NCI-H2081 (cell line): Measurements from ENCODE around the gene IRX4.

Experiments used
- DNase-seq, 2 experiments: peaks; one replicate each; lab custom pipeline; 2025; lab: John Stamatoyannopoulos, UW

IRX4 gene

DNA sequence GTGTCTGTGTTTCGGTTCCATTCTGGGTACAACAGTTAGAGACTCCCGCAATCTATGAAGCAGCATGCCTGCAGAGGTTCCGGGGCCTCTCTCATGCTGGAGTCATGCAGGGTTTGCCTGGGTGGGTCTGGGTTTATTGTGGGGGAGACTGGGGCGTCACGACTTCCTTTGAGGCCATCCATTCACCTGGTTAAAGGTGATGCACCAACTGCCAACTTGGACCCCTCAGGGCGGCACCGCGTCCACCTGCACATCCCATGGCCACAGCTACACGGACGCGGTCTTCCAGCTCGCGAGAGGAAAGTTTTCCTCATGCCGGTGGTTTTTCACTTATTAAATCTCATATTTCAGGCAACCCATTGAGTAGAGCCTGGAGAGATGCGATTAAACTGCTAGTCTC is 30.9 kb upstream of the IRX4 start:
- no peak for DNase-seq

DNA sequence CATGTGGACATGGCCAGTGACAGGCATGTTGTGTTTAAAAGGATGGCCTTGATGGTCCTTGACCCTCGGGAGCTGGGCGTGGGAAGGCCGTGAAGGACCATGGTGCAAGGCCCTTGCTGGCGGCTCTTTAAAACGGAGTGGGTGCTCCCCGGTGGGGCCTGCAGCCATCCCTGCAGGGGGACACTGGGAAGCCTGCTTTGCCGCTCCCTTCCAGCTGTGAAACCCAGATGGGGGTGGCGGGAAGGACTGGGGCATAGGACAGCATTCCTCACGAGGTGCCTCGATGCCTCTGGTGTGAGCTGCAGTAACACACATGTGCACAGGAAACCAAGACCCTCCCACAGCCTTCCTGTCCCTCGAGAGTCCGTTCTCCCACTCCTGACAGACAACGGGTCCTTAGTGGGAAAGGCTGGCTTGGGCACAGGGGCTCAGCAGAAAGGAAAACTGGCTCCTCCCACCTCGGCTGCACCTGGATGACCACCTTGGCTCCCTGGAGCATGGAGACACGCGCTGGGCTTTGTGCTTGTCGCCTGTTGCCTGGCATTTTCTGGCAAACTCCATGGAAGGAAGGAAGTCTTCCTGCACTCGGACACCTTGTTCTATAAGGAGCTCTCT is 30.3 kb upstream of the IRX4 start:
- no peak for DNase-seq

DNA sequence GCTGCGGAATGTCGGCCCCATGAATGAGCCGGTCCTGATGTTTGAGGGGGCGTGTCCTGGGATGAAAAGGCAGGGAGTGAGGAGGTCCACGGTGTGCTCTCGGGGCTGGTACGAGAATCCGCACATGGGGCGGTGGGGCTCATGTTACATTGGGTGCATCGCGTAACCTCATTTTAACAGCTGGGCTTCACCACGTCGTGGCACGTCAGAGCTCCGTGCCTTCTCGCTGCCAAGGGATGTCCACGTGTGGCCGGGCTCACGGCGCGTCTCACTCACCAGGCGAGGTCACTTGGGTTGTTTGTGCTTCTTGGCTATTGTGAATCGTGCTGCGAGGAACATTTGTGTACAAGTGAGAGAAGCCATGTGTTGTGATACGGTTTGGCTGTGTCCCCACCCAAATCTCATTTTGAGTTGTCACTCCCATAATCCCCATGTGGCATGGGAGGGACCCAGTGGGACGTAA is 29.1 kb upstream of the IRX4 start:
- DNase-seq: no peak

DNA sequence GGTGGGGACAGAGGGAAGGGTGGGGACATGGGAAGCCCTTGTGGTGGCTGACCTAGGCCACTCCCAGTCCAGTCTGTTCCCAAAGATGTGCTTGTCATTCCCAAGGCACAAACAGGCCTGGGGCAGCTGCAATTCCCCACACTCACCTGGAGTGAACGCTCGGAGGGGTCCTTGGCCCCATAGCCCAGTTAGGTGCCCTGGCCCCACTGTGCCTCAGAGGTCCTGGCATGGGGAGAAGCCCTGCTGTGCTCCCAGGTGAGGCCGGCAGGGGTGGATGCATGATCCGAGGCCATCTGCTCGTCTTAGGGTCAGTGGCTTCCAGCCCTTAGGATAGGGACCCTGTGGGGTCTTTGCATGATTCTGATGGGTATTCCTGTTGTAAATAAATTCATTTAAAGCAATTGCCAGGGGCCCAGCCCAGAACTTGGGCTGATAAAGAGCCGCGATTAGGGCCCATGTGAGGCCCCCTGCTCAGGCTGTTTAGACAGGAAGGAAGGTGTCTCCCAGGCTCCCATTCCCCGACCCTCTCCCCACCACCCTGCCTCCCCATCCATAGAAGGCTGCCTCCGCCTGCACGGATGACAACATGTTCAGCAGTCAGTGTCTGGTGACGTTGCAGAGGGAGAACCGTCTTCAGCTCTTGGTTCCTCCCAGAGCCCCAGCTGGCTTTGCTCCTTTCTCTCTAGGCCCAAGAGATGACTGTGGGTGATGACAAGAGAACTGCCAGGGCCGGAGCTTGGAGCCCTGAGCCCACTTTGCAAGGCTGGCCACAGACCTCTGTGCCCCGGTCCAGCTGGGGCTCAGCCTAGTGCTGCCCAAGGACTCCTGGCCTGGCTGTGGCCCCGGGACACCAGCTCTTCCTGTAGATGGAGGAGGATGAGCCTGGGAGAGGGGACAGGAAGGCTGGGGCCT is 28.4 kb upstream of the IRX4 start:
- DNase-seq: no peak

DNA sequence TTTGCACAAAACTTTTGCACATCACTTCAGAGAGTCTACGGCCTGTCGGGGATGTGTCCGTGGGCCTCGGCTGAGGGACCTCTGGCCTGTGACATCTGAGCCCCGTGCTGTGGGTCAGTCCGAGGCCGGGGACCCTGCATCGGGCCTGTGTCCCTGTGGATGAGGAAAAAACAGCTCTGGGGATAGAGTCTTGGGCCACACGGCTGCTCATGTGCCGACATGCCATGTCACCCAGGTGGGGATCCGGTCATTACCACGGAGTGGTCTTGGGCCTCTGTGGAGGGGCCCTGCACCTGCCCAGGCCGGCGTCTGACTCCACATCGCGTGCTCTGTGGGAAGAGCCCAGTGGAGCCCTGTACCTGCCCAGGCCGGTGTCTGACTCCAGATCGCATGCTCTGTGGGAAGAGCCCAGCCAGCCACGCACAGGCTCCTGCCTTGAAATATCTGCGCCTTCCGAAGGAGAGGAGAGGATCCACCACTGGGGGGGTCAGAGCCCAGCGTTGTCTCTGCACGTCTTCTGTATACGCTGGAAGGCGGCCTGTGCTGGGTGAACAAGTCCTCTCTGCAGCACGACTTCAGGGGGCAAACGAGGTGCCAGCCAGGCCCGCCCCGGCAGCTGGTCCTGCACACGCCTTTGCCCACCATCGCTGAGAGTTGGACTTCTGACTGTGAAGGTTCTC is 27.5 kb upstream of the IRX4 start:
- DNase-seq: no peak

DNA sequence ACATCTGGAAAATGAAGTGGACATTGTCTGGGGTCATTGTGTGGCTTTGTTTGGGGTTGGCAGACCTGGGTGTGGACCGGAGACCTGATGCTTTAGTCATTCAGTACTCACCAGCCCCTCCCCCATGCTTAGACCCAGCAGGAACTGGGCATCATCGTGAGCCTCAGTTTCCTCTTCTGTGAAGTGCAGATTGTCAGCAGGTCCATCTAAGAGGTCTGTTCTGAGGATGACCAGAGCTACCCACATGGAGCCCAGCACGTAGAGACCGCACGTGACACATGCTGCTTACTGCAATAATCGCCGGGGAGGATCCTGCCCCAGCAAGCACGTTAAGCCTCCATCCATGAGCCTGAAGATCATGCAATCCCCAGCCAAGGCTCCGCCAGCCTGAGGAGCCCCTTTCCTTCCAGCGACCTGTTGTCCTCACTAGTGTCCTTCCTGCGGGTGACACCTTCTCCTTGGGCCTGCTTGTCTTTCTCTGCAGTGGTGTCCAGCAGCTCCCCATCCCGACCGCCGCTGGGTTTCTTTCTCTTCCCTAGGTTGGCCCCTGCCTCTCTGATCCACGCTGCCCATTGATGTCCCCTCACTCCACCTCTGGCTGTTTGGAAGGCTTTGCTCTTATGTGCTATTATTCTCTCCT is 26.7 kb upstream of the IRX4 start:
- DNase-seq: no peak

DNA sequence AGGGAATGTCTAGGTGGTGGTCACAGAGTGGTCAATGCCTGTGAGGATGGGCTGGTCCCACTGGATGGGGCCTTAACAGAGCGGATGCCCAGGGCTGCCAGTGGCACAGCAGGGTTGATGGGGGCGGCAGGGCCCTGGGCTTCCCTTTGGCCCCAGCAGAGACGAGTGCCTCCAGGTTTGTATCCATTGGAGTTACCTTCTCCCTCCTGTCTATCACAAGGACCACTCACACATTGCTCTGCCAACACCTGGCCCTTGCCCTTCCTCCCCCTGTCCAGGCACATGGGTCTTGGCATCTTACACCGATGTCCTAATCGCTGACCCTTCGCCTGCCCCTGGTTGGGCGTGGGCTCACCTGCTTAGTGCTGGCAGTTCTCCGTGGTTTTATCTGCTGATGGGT is 26.2 kb upstream of the IRX4 start:
- no peak for DNase-seq

DNA sequence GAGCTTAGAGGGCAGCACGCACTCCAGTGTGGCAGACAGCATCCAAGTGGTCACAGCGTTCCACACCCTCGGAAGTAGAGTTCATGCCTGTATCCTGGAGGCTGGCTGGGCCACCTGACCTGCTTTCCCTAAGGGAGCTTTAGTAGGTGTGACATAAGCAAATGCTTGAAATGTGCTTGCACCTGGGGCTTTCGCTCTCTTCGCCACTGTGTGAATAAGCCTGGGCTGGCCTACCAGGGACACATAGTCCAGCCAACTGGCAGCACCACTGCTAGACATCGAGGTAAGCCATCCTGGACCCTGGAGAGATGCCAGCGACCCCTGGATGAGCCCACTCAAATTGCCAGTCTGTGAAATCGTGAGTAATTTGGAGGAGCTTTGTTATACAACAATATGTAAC is 24.9 kb upstream of the IRX4 start:
- DNase-seq: no peak

DNA sequence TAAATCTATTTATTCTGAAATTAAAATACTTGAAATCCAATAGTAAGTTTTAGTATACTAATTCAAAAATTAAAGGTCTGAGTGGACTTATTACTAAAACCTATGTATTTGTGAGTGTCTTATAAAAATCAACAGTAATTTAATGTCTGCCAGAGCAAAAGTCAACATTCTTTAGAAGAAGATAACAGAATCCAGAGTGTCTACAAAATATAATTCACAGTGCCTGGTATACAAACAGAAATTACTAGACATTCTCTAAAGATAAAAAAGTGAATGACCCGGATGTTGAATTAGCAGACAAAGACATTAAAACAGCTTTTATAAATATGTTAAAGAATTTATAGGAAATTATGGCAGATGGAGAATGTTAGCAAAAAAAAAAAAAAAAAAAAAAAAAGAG is 22.4 kb upstream of the IRX4 start:
- DNase-seq: no peak

DNA sequence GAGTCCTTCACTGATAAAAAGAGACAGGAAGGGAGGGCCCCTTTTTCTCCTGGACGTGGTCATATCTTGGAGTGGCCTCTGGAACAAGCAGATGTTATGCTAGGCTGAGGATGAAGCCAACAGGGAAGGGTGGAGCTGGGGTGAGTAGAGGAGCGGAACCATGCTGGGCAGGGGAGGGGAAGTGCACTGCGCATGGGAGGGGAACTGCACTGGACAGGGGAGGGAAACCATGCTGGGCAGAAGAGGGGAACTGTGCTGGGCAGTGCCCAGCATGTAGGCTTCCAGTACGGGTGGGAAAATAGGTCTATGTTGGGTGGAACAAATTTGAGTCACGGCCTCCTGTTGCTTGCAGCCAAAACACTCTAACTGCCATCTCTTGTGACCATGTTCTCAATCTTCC is 19.3 kb upstream of the IRX4 start:
- DNase-seq: no peak

DNA sequence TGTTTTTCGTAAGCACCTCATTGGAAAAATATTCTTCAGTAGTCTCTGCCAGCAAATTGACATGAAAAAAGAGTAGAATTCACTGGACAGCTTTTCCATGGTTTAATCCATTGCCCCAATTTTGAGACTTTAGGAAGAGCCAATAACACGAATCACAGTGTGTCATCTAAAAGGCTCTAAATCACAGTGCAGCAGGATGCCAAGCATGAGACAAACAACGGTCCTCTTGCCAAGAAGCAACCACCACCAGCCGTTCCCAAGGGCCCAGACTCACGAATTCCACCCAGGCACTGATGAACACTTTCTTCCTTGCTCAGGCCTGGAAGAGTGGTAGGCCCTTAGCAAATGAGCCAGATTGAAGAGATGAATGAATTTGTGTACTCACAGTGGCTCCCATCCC is 18.3 kb upstream of the IRX4 start:
- no peak for DNase-seq

DNA sequence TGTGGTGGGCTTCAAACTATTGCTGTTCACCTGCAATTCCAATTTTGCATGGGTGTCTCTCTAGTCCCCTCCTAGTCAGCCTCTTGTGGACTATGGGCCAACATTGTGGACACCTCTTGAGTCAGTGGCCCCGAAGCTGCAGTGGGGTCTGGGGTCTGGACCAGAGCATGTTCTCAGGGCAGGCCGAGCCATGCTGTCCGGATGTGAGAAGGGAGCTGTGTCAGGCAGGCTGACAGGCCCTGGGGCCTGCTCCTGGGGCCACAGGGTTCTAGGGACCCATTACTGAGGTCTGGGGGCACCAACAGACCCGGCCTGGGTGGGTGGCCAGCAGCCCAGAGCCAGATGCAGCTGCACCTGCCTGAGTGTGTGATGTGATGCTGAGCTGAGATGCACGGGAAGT is 16.5 kb upstream of the IRX4 start:
- DNase-seq: no peak

DNA sequence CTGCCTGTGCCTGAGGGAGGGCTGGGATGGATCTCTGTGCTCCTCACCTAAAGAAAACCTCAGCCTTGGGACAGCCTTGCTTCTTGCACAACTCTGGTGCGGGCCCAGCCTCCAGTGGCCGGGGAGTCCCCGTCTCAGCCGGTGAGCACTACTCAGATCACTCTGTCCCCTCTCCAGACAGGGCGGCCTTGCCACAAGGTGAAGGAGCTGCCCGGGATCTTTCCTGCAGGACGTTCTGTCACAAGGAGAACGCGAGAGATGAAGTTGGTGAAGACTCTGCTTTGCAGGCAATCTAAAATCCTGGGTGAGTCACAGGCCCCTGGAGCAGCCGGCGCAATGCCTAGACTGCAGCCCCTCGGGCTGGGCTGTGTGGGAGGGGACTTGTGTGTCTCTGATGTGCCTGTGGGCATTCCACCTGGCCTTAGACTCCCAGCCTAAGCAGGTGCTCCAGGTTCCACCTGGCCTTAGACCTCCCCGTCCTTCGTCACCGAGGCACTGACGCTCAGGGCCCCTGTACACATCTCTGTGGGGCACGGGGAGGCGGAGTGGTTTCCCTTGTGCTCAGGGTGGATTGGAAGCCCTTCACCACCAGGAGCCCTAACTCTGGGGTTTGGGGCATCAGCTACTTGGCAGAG is 15.2 kb upstream of the IRX4 start:
- no peak for DNase-seq

DNA sequence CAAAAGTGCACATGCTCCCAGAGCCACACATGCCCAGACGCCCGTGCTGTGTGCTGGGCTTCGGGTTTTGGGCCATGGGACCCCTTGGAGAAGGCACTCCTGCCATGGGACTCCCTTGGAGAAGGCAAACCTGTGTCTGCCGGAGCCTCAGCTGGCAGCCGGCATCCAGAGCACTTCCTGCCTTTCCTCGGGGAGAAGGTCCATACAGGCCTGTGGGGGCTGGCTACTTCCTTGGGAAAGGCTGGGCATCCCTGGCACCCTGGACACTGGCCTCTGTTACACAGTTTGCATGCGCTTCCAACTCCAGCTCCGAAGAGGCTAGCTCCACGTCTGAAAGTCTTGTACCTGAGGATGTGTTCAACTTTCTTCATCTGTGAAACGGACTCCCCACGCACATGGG is 14.7 kb upstream of the IRX4 start:
- no peak for DNase-seq

DNA sequence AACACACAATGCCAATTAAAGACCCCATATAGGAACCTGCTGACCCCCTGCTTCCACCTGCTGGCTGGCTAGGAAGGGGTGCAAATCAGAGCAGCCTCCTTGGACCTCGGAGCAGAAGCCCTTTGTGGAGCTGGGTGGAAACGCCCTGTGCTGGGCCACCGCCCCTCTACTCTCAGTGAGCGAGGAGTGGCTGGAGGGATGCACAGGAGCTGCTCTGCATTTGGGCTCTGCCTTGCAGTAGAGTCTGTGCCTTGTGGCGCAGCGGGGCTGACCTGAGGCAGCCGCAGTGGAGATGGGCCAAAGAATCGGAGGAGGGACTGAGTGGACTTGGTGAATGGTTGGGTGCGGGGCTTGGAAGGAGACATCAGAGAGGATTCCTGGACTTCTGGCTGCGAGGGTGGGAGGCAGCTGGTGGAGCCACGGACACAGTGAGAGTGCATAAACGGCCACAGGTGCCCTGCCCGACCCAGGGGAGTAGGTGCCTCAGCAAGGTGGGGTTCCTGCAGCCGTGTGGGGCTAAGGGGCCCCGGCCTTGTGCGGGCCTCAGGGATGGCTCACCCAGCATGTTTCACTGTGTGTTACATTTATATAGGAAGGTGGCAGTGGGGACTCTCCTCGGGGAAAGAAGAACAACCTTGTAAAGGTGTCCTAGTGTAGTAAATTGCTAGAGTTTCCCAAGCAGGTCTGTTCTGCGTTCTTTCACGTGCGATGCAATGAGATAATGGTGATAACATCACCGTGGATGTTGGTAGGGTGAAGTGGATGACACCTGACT is 14.1 kb upstream of the IRX4 start:
- DNase-seq: no peak

DNA sequence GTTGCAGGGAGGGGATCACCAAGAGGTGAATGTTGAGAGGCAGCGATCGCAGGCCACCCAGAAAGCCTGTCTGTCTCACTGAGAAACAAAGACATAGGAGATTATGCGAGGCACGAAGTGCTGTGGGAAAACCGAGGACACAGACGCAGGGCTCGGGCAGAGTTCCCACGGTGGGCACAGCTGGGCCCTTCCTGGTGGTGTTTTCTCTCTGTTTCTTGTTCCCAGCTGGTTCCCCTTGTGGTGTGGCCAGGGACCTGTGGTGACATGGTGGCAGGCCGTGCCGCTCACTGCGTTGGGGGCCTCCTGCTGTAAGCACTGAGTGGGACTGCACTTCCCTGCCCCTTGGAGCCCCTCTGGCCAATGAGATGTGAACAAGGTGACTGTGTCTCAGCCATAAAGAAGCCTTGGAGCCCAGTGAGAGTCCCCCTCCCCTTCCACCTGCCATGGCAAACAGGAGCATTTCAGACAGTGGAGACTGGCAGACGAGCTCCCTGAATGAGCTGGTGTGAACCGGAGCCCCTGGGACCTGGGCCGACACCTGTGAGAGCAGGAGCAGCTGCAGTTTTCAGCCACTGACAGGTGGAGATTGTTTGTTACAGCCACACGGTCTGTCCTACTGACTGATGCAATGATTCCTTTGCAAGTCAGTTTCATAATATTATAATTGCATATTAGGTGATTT is 13.2 kb upstream of the IRX4 start:
- no peak for DNase-seq

DNA sequence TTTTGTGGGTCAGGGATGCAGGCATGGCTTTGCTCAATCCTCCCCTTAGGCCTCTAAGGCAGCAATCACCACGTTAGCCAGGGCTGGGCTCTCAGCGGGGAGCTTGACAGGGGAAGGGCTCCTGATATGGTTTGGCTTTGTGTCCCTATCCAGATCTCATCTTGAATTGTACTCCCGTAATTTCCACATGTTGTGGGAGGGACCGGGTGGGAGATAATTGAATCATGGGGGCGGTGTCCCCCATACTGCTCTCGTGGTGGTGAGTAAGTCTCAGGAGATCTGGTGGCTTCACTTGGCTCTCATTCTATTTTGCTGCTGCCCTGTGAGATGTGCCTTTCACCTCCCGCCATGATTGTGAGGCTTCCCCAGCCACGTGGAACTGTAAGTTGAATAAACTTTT is 11.5 kb upstream of the IRX4 start:
- no peak for DNase-seq

DNA sequence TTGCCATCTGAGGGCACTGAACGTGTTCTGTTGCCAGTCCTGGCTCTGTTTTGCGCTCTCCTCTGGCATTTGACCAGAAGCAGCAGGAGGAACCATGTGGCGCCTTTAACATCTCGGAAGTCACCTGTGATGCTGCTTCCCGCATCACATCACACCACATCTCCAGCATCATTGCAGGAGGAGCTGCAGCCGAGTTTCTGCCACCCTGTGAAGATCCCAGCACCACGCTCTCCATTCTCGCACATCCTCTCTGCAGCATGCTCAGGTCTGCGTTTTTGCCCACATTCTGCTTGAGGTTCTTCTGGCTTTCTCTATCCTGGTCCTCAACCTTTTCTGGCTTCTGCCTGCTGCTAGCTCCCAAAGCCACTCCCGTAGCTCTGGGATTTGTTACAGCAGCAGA is 11.0 kb upstream of the IRX4 start:
- DNase-seq: no peak

DNA sequence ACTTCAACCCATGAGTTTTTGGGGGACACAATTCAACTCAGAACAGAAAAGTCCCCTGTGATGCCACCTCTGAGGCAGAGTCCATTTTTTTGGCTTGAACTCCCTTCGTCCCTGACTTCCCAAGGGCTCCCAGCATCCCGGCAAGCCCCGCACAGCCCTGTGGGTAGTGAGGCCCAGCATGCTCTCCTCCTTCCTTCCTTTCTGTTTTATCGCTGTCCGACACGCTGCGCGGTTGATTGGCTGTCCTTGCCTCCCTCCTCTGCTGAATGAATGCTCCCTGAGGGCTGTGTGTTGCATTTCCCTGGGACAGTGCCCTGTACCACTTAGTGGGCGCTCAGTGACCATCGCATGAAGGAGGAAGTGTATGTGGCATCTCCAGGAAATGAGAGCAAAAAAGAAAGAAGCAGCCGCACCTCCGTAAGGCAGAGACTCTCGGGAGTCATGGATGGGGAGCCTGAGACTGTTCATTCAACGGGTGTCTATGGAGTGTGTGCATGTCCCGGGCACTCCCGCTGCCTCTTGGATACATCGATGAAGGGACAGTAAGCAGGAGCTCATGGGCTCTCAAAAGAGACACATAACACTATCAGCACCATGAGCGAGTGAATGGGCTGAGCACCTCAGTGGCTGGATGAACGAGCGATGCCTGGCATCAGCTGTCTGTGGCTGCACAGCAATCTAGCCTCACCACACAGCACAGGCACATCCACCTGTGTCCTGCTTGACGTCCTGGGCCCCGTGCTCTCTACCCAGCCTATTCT is 10.1 kb upstream of the IRX4 start:
- DNase-seq: no peak

DNA sequence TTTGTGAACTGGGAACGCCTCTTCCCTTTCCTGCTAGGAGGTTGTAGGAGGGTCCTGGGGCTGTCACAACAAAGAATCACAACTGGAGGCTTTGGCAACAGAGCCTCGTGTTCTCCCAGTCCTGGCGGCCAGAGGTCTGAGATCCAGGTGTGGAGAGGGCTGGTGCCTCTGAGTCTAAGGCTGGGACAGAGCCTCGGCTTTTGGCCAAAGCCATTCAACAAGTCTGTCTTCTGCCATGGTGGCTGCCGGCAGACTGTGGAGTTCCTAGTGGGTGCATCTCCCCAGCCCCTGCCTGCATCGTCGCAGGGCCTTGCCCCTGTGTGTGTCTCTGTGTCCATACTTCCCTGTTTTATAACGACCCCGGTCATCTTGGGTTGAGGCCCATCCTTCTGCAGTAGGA is 9.5 kb upstream of the IRX4 start:
- no peak for DNase-seq
